ENCODE measurements around the gene STRADA.

The STRADA gene

GRCh38 chr17:63741408-63742173 lies at the start of gene STRADA:
Gene STRADA (minus strand): TSS chr17:63741799. CDS start chr17:63728369, 13,430 bp downstream.
- DNase-seq (ENCODE audit: low spot score) (peak; percentile 96), FAIRE-seq (peak; percentile 68)

- DNase-seq (ENCODE audit: low spot score) (no peak), FAIRE-seq (no peak)
Measured at GRCh38 chr17:63790057-63790456, 48.5 kb upstream of the STRADA start.

DNA sequence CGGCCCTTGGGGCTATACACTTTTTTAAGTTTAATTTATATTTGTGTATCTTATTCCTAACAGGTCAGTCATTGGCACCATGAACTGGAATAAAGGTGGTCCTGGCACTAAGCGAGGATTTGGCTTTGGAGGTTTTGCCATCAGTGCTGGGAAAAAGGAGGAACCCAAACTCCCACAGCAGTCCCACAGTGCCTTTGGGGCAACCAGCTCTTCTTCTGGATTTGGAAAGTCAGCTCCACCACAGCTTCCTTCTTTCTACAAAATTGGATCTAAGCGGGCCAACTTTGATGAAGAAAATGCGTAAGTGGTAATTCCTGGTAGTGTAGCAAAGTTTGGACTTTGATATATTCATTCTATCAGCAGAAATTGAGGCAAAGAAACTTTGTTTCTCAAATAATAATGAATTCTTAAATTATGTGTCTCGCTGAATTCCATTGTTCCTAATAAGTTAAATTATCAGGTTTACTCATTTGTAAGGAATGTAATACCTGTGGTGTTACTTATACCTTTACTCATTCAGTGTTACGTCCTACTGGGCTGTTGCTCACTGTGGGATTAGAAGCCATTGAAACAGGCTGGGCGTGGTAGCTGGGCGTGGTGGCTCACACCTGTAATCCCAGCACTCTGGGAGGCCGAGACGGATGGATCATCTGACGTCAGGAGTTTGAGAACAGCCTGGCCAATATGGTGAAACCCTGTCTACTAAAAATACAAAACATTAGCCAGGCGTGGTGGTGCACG lies 45.5 kb upstream of the STRADA start:
- DNase-seq (ENCODE audit: low spot score) (no peak), FAIRE-seq (no peak)

DNA sequence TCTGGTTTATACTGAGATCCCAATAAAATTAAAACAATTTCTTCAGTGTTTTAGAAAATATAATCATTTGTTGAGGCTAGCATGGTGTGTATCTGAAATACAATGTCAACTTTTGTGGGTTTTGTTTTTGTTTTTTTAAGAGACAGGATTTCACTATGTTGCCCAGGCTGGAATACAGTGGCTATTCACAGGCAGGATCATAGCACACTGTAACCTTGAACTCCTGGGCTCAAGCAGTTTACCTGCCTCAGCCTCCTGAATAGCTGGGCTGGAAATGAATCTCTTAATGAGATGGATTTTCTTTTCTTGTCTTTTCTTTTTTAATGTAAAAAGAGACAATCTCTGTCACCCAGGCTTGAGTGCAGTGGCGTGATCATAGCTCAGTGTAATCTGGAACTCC lies 44.5 kb upstream of the STRADA start:
- DNase-seq (ENCODE audit: low spot score) (no peak), FAIRE-seq (no peak)

DNA sequence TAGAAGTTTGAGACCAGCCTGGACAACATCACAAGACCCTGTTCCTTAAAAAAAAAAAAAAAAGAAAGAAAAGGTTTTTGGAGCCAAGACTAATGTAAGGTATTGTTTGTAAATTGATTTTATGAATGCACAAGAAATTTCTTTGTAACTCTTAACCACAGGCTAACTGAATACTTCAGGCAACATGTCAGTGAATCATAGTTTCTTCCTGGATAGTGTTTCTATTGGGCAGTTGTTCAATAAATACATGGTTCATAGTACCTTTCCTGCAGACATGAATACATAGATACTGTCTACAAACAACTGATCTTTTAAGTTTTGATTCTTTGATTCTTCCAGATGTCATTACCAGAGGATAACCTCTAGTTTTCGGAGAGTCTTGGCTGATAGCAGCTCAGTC lies 44.0 kb upstream of the STRADA start:
- DNase-seq (ENCODE audit: low spot score): no peak
- FAIRE-seq: peak; percentile 2

GRCh38 chr17:63783522-63783921 lies 41.9 kb upstream of the STRADA start:
- FAIRE-seq: no peak
- no peak for DNase-seq (ENCODE audit: low spot score)

DNA sequence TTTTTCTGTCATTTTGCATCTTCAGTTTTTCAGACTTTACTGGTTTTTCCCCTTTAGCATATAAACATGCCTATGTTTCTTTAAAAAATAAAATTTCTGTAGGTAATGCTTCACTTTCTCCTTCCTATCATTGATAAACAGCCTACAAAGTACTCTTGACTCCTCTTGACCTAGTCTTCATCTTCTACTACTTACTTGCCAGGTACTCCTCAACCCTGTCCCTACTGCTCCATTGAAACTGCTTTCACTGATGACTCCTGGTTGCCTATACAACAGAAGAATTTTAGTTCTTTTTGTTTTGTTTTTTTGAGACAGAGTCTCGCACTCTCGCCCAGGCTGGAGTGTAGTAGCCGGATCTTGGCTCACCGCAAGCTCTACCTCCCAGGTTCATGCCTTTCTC lies 39.3 kb upstream of the STRADA start:
- FAIRE-seq: no peak
- no peak for DNase-seq (ENCODE audit: low spot score)

DNA sequence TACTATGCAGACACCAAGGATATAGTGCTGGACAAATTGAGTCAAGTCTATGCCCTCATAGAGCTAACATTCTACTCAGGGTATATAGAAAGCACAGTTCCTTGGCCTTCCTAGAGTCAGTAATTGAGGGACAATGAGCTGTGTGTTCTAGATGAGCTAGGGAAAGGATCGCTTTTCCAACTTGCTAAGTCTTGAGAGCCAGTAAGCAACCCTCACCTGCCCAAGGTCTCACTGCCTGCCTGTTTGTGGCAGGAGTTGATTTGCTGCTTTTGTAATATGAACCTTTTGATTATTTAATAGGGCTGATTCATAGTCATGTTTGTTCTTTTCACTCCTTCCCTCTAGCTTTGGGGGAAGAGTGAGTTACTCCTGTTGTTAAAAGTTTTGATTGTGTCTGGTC lies 38.9 kb upstream of the STRADA start:
- DNase-seq (ENCODE audit: low spot score) (no peak), FAIRE-seq (no peak)

GRCh38 chr17:63775420-63775819 lies 33.8 kb upstream of the STRADA start:
- FAIRE-seq (no peak), DNase-seq (ENCODE audit: low spot score) (no peak)

GRCh38 chr17:63774969-63775265 lies 33.3 kb upstream of the STRADA start:
- FAIRE-seq (no peak), DNase-seq (ENCODE audit: low spot score) (no peak)

DNA sequence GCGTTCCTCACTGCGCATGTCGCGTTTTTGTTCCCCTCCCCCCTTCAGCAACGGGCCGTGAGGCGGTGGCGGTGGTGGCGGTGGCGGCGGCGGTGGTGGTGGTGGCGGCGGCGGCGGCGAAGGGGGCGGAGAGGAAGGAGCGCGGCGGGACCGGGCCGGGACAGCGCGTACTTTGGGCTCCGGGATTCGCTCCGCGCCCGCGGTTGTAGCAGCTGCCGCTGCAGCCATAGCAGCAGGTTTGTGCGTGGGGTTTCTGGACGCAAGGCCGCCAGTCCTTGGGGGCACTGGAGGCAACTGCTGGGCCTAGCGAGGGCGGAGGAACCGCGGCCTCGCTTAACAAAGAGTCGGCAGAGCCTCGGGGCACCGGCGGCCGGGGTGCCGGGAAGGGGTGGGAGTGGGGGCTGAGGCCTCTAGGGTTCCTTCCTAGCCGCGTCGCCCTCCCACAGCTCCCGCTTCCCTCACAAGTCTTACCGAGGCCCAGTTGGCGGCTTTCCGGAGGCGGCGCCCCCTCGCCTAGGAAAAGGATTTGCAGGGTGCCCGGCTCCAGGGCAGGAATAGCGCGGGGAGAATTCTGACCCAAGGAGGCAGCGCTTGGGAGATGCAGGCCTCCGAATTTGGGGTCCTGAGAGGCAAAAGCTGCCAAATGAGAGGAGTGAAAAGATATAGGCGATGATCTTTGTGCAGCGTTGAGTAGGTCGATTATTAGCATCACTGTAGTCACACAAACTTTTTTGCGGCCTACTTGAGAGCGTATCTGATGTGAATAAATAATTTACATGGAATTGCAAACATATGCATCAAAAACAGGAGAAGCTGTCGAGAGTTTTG lies 32.8 kb upstream of the STRADA start, which contains the start of gene DDX42:
Gene DDX42, plus strand, starts transcription at position 30 of the 828 bp plus-strand sequence. CDS start 12,880 bp downstream, outside the sequence.
- peak; percentile 20 for DNase-seq (ENCODE audit: low spot score)
- no peak for FAIRE-seq

DNA sequence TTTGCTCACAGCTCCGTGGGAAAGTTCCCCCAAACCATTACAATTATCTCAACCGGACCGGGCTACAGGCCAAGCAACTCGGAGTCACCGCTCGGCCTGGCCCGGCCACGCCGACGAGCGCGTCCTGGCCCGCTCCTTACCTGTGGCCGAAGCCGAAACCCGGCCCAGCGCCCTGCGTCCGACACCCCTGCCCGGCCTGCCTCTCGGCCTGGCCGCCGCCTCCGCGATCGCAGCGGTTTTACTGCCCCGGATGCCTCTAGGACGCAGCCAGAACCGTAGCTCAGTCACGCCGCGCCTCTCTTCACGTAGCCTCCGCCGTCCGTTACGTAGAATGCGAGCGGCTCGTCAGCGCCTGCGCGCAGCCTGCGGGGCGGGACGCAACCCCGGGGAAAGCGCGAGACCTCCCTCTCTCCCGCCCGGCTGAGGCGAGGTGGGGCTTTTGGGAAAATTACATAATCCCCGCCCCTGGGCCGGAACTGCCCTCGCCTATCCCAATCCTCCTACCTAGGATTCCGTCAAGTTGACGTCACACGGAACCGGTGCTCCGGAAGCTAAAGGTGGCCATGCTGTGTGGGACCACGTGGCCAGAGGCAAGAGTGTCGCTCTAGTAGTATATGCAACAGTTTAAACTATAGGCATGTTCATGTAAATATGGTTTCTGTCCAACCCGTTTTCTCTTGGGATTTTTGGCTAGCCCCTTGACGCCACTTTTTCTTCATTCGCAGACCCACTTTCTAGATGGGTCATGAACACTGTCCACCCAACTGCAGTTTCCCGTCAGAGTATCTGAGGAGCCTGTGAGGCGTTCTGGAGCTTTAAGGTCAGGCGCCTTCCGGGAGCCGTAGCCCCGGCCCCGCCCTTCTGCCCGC lies 31.9 kb upstream of the STRADA start, which contains the start of gene CCDC47:
Gene CCDC47, minus strand, starts transcription at position 326 of the 869 bp plus-strand sequence. CDS start 7,422 bp downstream, outside the sequence.
- FAIRE-seq: peak; percentile 88
- peak; percentile 97 for DNase-seq (ENCODE audit: low spot score)

- DNase-seq (ENCODE audit: low spot score) (no peak), FAIRE-seq (no peak)
Measured at GRCh38 chr17:63772801-63773271, 31.2 kb upstream of the STRADA start.

DNA sequence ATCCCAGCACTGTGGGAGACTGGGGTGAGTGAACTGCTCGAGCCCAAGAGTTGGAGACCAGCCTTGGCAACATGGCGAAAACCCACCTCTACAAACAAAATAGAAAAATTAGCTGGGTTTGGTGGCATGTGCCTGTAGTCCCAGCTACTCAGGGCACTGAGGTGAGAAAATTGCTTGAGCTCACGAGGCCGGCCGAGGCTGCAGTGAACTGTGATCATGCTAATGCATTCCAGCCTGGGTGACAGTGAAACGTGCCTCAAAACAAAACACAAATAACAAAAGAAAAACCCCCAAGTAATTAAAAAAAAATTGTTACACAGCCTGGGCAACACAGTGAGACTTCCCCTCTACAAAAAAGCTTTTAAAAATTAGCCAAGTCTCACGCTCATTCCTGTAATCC lies 26.8 kb upstream of the STRADA start:
- no peak for DNase-seq (ENCODE audit: low spot score)
- no peak for FAIRE-seq

DNA sequence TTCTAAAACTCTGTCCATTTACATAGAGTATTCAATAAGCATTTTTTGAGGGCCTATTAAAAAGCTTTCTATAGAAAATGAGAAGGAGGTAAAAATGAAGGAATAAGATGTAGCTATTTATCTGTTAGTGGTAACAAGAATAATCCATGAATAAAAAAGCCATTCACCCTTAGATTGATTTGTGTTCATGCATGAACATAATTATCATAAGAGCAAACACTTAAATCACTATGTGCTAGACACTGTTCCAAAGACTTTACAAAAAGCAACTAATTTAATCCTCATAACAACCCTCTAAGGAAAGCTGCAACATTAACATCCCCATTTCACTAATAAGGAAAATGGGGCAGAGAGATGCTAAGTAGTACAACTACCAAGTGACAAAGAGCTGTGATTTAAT lies 25.2 kb upstream of the STRADA start:
- no peak for FAIRE-seq
- DNase-seq (ENCODE audit: low spot score): no peak

- no peak for DNase-seq (ENCODE audit: low spot score)
- FAIRE-seq: no peak
Measured at GRCh38 chr17:63764716-63765115, 23.1 kb upstream of the STRADA start.

DNA sequence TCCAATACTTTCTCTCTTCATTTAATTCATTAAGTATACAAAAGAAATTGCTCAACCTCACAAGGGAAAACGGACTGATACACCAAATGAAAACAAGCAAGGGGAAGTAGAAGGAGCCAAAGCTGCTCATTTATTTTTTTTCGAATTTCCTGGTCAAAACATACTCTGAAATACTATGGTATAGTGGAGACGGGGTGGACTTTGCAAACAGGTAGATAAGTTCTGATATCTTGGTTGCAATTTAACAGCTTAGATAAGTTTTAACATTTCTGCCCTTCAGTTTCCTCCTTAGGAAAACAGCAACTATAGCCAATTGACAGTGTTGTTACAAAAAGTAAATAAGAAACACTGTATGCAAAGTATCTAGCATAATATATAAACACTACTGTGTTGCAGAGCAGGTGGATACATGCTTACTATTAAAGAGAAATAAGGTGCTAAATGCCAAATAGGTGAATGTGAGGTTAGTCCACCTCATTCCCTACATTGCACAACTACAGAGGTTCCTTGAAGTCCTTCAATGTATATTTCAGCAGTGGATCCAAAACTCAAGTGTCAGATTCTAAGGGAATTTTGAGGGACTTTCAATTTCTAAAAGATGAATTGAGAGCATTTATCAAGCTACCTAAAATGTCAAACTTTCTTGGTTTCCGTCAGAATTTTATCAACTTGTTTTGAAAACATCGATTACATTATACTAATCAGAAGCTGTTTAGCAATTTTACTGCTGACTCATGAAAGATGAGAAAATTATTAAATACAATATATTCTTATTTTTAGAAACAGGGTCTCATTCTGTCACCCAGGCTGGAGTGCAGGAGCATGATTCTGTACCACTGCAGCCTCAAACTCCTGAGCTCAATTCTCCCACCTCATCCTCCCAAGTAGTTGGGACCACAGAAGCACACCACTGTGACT lies 20.8 kb upstream of the STRADA start:
- DNase-seq (ENCODE audit: low spot score) (no peak), FAIRE-seq (no peak)

GRCh38 chr17:63760771-63761539 lies 19.4 kb upstream of the STRADA start:
- DNase-seq (ENCODE audit: low spot score): peak; percentile 31
- no peak for FAIRE-seq

- DNase-seq (ENCODE audit: low spot score) (no peak), FAIRE-seq (no peak)
Measured at GRCh38 chr17:63758428-63758827, 16.8 kb upstream of the STRADA start.
